ENCODE results near the gene KATNIP.

DNA sequence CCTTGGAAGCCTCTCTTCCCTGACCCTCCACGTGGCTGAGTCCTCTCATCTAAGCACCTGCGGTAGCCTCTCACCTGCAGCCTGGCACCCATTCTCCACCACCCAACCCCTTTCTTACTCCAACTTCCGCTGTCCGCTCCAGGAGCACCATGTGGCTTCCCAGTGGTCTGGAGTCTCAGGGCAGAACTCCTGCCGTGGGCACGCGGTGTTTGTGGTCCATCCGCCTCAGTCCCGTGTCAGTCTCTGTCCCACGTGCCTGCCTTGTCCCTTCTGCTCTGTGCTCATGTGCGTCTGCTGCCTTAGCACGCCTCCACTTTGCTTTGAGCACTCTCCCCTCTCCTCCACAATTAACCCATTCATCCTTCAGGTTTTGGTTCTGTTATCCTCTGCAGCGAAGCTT is 49.7 kb downstream of the KATNIP start:
- TF ChIP-seq, protein P1, sequence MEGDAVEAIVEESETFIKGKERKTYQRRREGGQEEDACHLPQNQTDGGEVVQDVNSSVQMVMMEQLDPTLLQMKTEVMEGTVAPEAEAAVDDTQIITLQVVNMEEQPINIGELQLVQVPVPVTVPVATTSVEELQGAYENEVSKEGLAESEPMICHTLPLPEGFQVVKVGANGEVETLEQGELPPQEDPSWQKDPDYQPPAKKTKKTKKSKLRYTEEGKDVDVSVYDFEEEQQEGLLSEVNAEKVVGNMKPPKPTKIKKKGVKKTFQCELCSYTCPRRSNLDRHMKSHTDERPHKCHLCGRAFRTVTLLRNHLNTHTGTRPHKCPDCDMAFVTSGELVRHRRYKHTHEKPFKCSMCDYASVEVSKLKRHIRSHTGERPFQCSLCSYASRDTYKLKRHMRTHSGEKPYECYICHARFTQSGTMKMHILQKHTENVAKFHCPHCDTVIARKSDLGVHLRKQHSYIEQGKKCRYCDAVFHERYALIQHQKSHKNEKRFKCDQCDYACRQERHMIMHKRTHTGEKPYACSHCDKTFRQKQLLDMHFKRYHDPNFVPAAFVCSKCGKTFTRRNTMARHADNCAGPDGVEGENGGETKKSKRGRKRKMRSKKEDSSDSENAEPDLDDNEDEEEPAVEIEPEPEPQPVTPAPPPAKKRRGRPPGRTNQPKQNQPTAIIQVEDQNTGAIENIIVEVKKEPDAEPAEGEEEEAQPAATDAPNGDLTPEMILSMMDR (IDR thresholded peaks at IDR 0.05) = no peak
- TF ChIP-seq EP300 (IDR thresholded peaks at IDR 0.05) = no peak
- no peak for TF ChIP-seq POLR2A (IDR thresholded peaks at IDR 0.05; ENCODE audit: low read depth)

Measured in esophagus muscularis mucosa (tissue), 4 donors.